Inflammatory macrophage treated with lipopolysaccharide for 4 hours (primary cell): ENCODE measurements around the gene TEX13B.
"Not testable (repeated sequence)": the region's sequence is repeated elsewhere in the genome, so short reads cannot be mapped to it uniquely, and the experiment has no call there.

Experiments used
- DNase-seq: peaks from one replicate; pipeline ENCODE4 v3.0.0-alpha.2; 2020

The TEX13B gene

GRCh38 chrX:107982356-107982755 is at the start of gene TEX13B:
Gene TEX13B (minus strand): TSS chrX:107982370. CDS start chrX:107982127, 243 bp downstream.
- no peak for DNase-seq

GRCh38 chrX:108029928-108030711 is 48.0 kb upstream of the TEX13B start:
- no peak for DNase-seq

GRCh38 chrX:108028854-108029253 is 46.7 kb upstream of the TEX13B start:
- peak; percentile 36 for DNase-seq

GRCh38 chrX:108025954-108026600 is 43.9 kb upstream of the TEX13B start:
- no peak for DNase-seq

- no peak for DNase-seq
Observed at GRCh38 chrX:108025376-108025775, 43.2 kb upstream of the TEX13B start.

- no peak for DNase-seq
Observed at GRCh38 chrX:108022491-108023089, 40.4 kb upstream of the TEX13B start.

- DNase-seq, result peak; percentile 3
Observed at GRCh38 chrX:108020631-108021030, 38.5 kb upstream of the TEX13B start.

- DNase-seq, result no peak
Observed at GRCh38 chrX:108019382-108019875, 37.3 kb upstream of the TEX13B start.

- no peak for DNase-seq
Observed at GRCh38 chrX:108018656-108019381, 36.6 kb upstream of the TEX13B start.

GRCh38 chrX:108001218-108001814 is 19.1 kb upstream of the TEX13B start:
- DNase-seq, result peak; percentile 6

- no peak for DNase-seq
Observed at GRCh38 chrX:108000751-108001150, 18.6 kb upstream of the TEX13B start.

- no peak for DNase-seq
Observed at GRCh38 chrX:107996124-107996523, 14.0 kb upstream of the TEX13B start.

- DNase-seq, result no peak
Observed at GRCh38 chrX:107985033-107985432, 2.9 kb upstream of the TEX13B start.

GRCh38 chrX:107979534-107979933 is 2.6 kb downstream of the TEX13B start:
- DNase-seq, result no peak

- no peak for DNase-seq
Observed at GRCh38 chrX:107978707-107979307, 3.4 kb downstream of the TEX13B start.

- DNase-seq, result no peak
Observed at GRCh38 chrX:107978071-107978470, 4.1 kb downstream of the TEX13B start.

- DNase-seq, result no peak
Observed at GRCh38 chrX:107971636-107972035, 10.5 kb downstream of the TEX13B start.

GRCh38 chrX:107970073-107970472 is 12.1 kb downstream of the TEX13B start:
- no peak for DNase-seq

GRCh38 chrX:107968623-107969022 is 13.5 kb downstream of the TEX13B start:
- no peak for DNase-seq

- DNase-seq, result not testable (repeated sequence)
Observed at GRCh38 chrX:107955337-107955736, 26.8 kb downstream of the TEX13B start.

GRCh38 chrX:107940095-107940494 is 42.1 kb downstream of the TEX13B start:
- no peak for DNase-seq

- DNase-seq, result no peak
Observed at GRCh38 chrX:107936434-107936730, 45.8 kb downstream of the TEX13B start.
